ENCODE measurements around the gene AKNA. TPM values are rescaled to one million over a fixed set of nuclear protein-coding genes. Genes with fewer than 3 reads are reported as not detected.

The AKNA gene
- total RNA-seq, 1 experiment from 2014 or later: 3.9 TPM

- DNase-seq: no peak
- no peak for TF ChIP-seq CTCF (IDR thresholded peaks at IDR 0.05; ENCODE audit: unreplicated experiment)
- no peak overlapping the region for H3K27ac Mint-ChIP-seq (ENCODE audit: unreplicated experiment)
- H3K27me3 Mint-ChIP-seq (ENCODE audit: unreplicated experiment): no peaks in the 10 kb centered on the region
- no peaks in the 10 kb centered on the region for H3K36me3 Mint-ChIP-seq (ENCODE audit: insufficient read depth, unreplicated experiment)
- CTCF ChIA-PET: no interaction called here
- no peaks in the 10 kb centered on the region for H3K9me3 Mint-ChIP-seq (ENCODE audit: low read depth, unreplicated experiment)
- peaks cover 10% of the 10 kb centered on the region for H3K4me1 Mint-ChIP-seq (ENCODE audit: low read depth, unreplicated experiment)
- intact Hi-C loops (cut with micrococcal nuclease; ENCODE audit: unreplicated experiment): no loop called here
- H3K4me3 Mint-ChIP-seq (ENCODE audit: low read depth, unreplicated experiment): no peak overlapping the region
- BruUV-seq (replicated peaks): no TSS peak
Measured at GRCh38 chr9:114365194-114365593, 22.6 kb downstream of the AKNA start.

- CTCF ChIA-PET: no interaction called here
- Mint-ChIP-seq H3K9me3 (ENCODE audit: low read depth, unreplicated experiment) (no peaks in the 10 kb centered on the region), H3K27ac (ENCODE audit: unreplicated experiment) (no peak overlapping the region), H3K4me1 (ENCODE audit: low read depth, unreplicated experiment) (peaks cover 10% of the 10 kb centered on the region), H3K36me3 (ENCODE audit: insufficient read depth, unreplicated experiment) (no peaks in the 10 kb centered on the region), H3K27me3 (ENCODE audit: unreplicated experiment) (no peaks in the 10 kb centered on the region), H3K4me3 (ENCODE audit: low read depth, unreplicated experiment) (no peak overlapping the region)
- DNase-seq: no peak
- no TSS peak for BruUV-seq (replicated peaks)
- intact Hi-C loops (cut with micrococcal nuclease; ENCODE audit: unreplicated experiment): no loop called here
- no peak for TF ChIP-seq CTCF (IDR thresholded peaks at IDR 0.05; ENCODE audit: unreplicated experiment)
Measured at GRCh38 chr9:114364134-114365041, 23.4 kb downstream of the AKNA start.

- intact Hi-C loops (cut with micrococcal nuclease; ENCODE audit: unreplicated experiment): no loop called here
- BruUV-seq (replicated peaks): no TSS peak
- TF ChIP-seq CTCF (IDR thresholded peaks at IDR 0.05; ENCODE audit: unreplicated experiment): no peak
- Mint-ChIP-seq H3K4me3 (ENCODE audit: low read depth, unreplicated experiment) (no peak overlapping the region), H3K4me1 (ENCODE audit: low read depth, unreplicated experiment) (peaks cover 10% of the 10 kb centered on the region), H3K27ac (ENCODE audit: unreplicated experiment) (no peak overlapping the region), H3K36me3 (ENCODE audit: insufficient read depth, unreplicated experiment) (no peaks in the 10 kb centered on the region), H3K9me3 (ENCODE audit: low read depth, unreplicated experiment) (no peaks in the 10 kb centered on the region), H3K27me3 (ENCODE audit: unreplicated experiment) (no peaks in the 10 kb centered on the region)
- CTCF ChIA-PET: no interaction called here
- no peak for DNase-seq
Measured at GRCh38 chr9:114363424-114363823, 24.4 kb downstream of the AKNA start.

- CTCF ChIA-PET: no interaction called here
- Mint-ChIP-seq H3K4me1 (ENCODE audit: low read depth, unreplicated experiment) (peaks cover 10% of the 10 kb centered on the region), H3K9me3 (ENCODE audit: low read depth, unreplicated experiment) (no peaks in the 10 kb centered on the region), H3K27me3 (ENCODE audit: unreplicated experiment) (no peaks in the 10 kb centered on the region), H3K36me3 (ENCODE audit: insufficient read depth, unreplicated experiment) (no peaks in the 10 kb centered on the region), H3K27ac (ENCODE audit: unreplicated experiment) (no peak overlapping the region), H3K4me3 (ENCODE audit: low read depth, unreplicated experiment) (no peak overlapping the region)
- no TSS peak for BruUV-seq (replicated peaks)
- intact Hi-C loops (cut with micrococcal nuclease; ENCODE audit: unreplicated experiment): no loop called here
- TF ChIP-seq CTCF (IDR thresholded peaks at IDR 0.05; ENCODE audit: unreplicated experiment): no peak
- no peak for DNase-seq
Measured at GRCh38 chr9:114362394-114362793, 25.4 kb downstream of the AKNA start.

Measured in Calu3 (cell line).